Measurements from ENCODE around the gene PTPRH. TPM values are rescaled to one million over a fixed set of nuclear protein-coding genes. Genes with fewer than 3 reads are reported as not detected.
A peak's percentile ranks its signal among the peaks of the same experiment; 100 is the strongest.

PTPRH gene
- total RNA-seq, 1 experiment from 2014 or later, result 0.17 TPM

DNA sequence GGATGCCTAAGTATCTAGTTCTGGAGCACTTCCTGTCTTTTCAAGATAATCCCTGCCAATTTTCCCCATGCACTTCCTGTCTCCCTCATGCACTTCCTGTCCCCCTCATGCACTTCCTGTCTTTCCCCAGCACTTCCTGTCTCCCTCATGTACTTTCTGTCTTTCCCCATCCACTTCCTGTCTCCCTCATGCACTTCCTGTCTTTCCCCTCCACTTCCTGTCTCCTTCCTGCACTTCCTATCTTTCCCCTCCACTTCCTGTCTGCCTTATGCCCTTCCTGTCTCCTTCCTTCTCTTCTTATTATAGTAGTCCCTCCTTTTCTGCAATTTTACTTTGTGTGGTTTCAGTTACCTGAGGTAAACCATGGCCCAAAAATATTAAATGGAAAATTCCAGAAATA, 57.3 kb downstream of the PTPRH start:
- no peaks in the 10 kb centered on the region for H3K9me3 ChIP-seq (ENCODE audit: low read depth, low read length, poor library complexity, severe bottlenecking)
- DNase-seq (ENCODE audit: low spot score), result peak; percentile 84
- H3K4me1 ChIP-seq (ENCODE audit: insufficient read depth, low read length, poor library complexity, severe bottlenecking), result peaks cover 19% of the 10 kb centered on the region
- intact Hi-C loops (cut with micrococcal nuclease; ENCODE audit: unreplicated experiment), result no loop called here
- H3K36me3 ChIP-seq (ENCODE audit: insufficient read depth, low read length, poor library complexity, severe bottlenecking), result no peaks in the 10 kb centered on the region
- H3K27ac ChIP-seq (ENCODE audit: low read depth, low read length, poor library complexity, severe bottlenecking), result peak overlapping the region; percentile 73
- CTCF ChIA-PET, result no interaction called here
- TF ChIP-seq, protein P1, sequence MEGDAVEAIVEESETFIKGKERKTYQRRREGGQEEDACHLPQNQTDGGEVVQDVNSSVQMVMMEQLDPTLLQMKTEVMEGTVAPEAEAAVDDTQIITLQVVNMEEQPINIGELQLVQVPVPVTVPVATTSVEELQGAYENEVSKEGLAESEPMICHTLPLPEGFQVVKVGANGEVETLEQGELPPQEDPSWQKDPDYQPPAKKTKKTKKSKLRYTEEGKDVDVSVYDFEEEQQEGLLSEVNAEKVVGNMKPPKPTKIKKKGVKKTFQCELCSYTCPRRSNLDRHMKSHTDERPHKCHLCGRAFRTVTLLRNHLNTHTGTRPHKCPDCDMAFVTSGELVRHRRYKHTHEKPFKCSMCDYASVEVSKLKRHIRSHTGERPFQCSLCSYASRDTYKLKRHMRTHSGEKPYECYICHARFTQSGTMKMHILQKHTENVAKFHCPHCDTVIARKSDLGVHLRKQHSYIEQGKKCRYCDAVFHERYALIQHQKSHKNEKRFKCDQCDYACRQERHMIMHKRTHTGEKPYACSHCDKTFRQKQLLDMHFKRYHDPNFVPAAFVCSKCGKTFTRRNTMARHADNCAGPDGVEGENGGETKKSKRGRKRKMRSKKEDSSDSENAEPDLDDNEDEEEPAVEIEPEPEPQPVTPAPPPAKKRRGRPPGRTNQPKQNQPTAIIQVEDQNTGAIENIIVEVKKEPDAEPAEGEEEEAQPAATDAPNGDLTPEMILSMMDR (conservative IDR thresholded peaks at IDR 0.05; ENCODE audit: low read depth, low read length), result no peak
- BruUV-seq (replicated peaks), result no TSS peak
- no peak overlapping the region for H3K4me3 ChIP-seq (ENCODE audit: low read depth, low read length, poor library complexity, severe bottlenecking)
- POLR2A ChIA-PET (ENCODE audit: low non-redundant PET), result no interaction called here
- no peaks in the 10 kb centered on the region for H3K27me3 ChIP-seq (replicated peaks; ENCODE audit: insufficient read depth, low read depth, low read length, poor library complexity)

DNA sequence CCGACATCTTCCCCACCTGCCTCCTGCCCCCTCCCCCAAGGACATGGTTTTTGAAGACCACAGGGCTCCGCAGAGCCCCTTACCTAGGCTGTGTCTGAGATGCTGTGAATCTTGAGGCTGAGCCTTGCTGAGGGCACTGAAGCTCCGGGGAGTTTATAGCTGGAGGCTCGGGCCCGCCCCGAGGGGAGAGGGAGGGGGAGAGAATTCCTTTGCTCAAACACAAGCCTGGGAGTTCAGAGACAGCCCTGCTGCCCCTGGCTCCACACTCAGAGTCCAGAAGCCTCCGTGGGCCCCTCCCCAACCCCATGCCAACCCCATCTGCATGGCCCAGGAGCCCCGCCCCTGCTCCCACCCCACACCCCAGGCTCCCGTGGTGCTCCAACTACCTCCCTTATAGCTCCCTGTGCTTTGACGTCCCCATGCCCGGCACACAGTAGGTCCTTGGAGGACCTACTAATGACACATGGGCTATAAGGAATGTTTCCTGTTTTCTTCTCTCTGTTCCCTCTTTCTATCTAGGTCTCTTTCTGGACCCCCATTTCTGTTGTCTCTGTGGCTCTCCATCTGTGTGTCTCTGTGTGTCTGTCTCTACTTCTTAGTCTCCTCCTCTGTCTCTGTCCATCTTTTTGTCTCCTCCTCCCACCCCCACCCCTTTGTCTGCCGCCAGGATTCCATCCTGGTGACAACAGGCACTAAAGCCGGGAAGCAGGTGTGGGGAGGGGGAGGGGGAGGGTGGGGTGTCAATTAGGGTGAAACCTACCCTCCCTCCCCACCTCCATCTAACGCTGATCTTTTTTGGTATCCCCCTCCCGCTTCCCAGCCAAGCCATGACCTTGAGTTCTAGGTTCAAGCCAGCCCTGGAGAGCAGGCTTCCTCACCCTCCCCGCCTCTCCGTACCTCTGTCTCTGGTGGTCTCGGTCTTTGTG, 60.0 kb downstream of the PTPRH start, which contains the start of gene TNNT1:
TSS of gene TNNT1 (minus strand) at position 129 of the 926 bp plus-strand sequence. CDS start 2,049 bp downstream, outside the sequence.
- Histone ChIP-seq H3K36me3 (ENCODE audit: insufficient read depth, low read length, poor library complexity, severe bottlenecking) (no peaks in the 10 kb centered on the region), H3K9me3 (ENCODE audit: low read depth, low read length, poor library complexity, severe bottlenecking) (no peaks in the 10 kb centered on the region), H3K27me3 (replicated peaks; ENCODE audit: insufficient read depth, low read depth, low read length, poor library complexity) (no peaks in the 10 kb centered on the region), H3K27ac (ENCODE audit: low read depth, low read length, poor library complexity, severe bottlenecking) (no peak within 1 kb of the TSS), H3K4me3 (ENCODE audit: low read depth, low read length, poor library complexity, severe bottlenecking) (no peak within 1 kb of the TSS), H3K4me1 (ENCODE audit: insufficient read depth, low read length, poor library complexity, severe bottlenecking) (peaks cover 27% of the 10 kb centered on the region)
- CTCF ChIA-PET, result no interaction called here
- intact Hi-C loops (cut with micrococcal nuclease; ENCODE audit: unreplicated experiment), result no loop called here
- no TSS peak for BruUV-seq (replicated peaks)
- POLR2A ChIA-PET (ENCODE audit: low non-redundant PET), result interaction anchor here (0.7 kb wide), 1 partner anchor 15 kb away, joined by 4 read pairs; no protein-coding TSS in a partner anchor
- TF ChIP-seq, protein P1 (conservative IDR thresholded peaks at IDR 0.05; ENCODE audit: low read depth, low read length), result no peak
- TF ChIP-seq EZH2 (IDR thresholded peaks at IDR 0.05; ENCODE audit: borderline replicate concordance, low read depth, low read length, poor library complexity, severe bottlenecking), result no peak
- DNase-seq (ENCODE audit: low spot score), result peak; percentile 56

GRCh38 chr19:55147545-55148251, 61.6 kb downstream of the PTPRH start:
- Histone ChIP-seq H3K4me3 (ENCODE audit: low read depth, low read length, poor library complexity, severe bottlenecking) (no peak overlapping the region), H3K9me3 (ENCODE audit: low read depth, low read length, poor library complexity, severe bottlenecking) (no peaks in the 10 kb centered on the region), H3K27ac (ENCODE audit: low read depth, low read length, poor library complexity, severe bottlenecking) (no peak overlapping the region), H3K27me3 (replicated peaks; ENCODE audit: insufficient read depth, low read depth, low read length, poor library complexity) (no peaks in the 10 kb centered on the region), H3K4me1 (ENCODE audit: insufficient read depth, low read length, poor library complexity, severe bottlenecking) (peaks cover 27% of the 10 kb centered on the region), H3K36me3 (ENCODE audit: insufficient read depth, low read length, poor library complexity, severe bottlenecking) (no peaks in the 10 kb centered on the region)
- DNase-seq (ENCODE audit: low spot score), result no peak
- no TSS peak for BruUV-seq (replicated peaks)
- no peak for TF ChIP-seq EZH2 (IDR thresholded peaks at IDR 0.05; ENCODE audit: borderline replicate concordance, low read depth, low read length, poor library complexity, severe bottlenecking)
- TF ChIP-seq, protein P1 (conservative IDR thresholded peaks at IDR 0.05; ENCODE audit: low read depth, low read length), result no peak
- ChIA-PET CTCF (no interaction called here), POLR2A (ENCODE audit: low non-redundant PET) (no interaction called here)
- intact Hi-C loops (cut with micrococcal nuclease; ENCODE audit: unreplicated experiment), result no loop called here

Data from A673 (cell line).